ENCODE data around the gene SLC12A8. TPM values are rescaled to one million over a fixed set of nuclear protein-coding genes. Genes with fewer than 3 reads are reported as not detected.

SLC12A8 gene
- polyA plus RNA-seq, 4 donors: 0.81 to 25.4 (median 4.9) TPM

GRCh38 chr3:125129512-125129997 is 83.0 kb downstream of the SLC12A8 start:
- H3K9me3 ChIP-seq (ENCODE audit: control insufficient read depth in 2 of 2, insufficient read depth in 1 of 2, low read depth in 1 of 2, low read length in 1 of 2): no peaks in the 10 kb centered on the region
- H3K27me3 ChIP-seq (ENCODE audit: control insufficient read depth in 3 of 3, insufficient read depth in 3 of 3, low read length in 3 of 3): no peaks in the 10 kb centered on the region
- no peak for FAIRE-seq
- peak overlapping the region in 2 of 3 donors; percentile 62 to 72 for H3K27ac ChIP-seq (ENCODE audit: low read depth in 1 of 3, low read length in 2 of 3)
- peaks cover 0 to 28% (median 3%) of the 10 kb centered on the region in 3 donors for H3K36me3 ChIP-seq (ENCODE audit: control insufficient read depth in 3 of 3, insufficient read depth in 2 of 3, low read depth in 1 of 3, low read length in 3 of 3)
- 57 to 73% (median 66%) methylated on average over 10 of the region's 10 CpGs for WGBS, 3 donors
- no peak overlapping the region for H3K4me3 ChIP-seq (ENCODE audit: low read depth in 1 of 3, low read length in 3 of 3)
- DNase-seq: peak in 1 of 2 donors; percentile 51
- H3K4me1 ChIP-seq (ENCODE audit: control insufficient read depth in 3 of 3, insufficient read depth in 2 of 3, low read depth in 1 of 3, low read length in 2 of 3): peaks cover 0 to 14% (median 4%) of the 10 kb centered on the region in 3 donors

GRCh38 chr3:125128861-125129501 is 83.6 kb downstream of the SLC12A8 start:
- whole genome bisulfite sequencing, 3 donors: 48 to 75% (median 66%) methylated on average over 3 of the region's 3 CpGs
- Histone ChIP-seq H3K4me3 (ENCODE audit: low read depth in 1 of 3, low read length in 3 of 3) (no peak overlapping the region), H3K4me1 (ENCODE audit: control insufficient read depth in 3 of 3, insufficient read depth in 2 of 3, low read depth in 1 of 3, low read length in 2 of 3) (peaks cover 0 to 14% (median 4%) of the 10 kb centered on the region in 3 donors), H3K9me3 (ENCODE audit: control insufficient read depth in 2 of 2, insufficient read depth in 1 of 2, low read depth in 1 of 2, low read length in 1 of 2) (no peaks in the 10 kb centered on the region), H3K27ac (ENCODE audit: low read depth in 1 of 3, low read length in 2 of 3) (peak overlapping the region; percentile 13 to 72 (median 62)), H3K27me3 (ENCODE audit: control insufficient read depth in 3 of 3, insufficient read depth in 3 of 3, low read length in 3 of 3) (no peaks in the 10 kb centered on the region), H3K36me3 (ENCODE audit: control insufficient read depth in 3 of 3, insufficient read depth in 2 of 3, low read depth in 1 of 3, low read length in 3 of 3) (peaks cover 0 to 28% (median 3%) of the 10 kb centered on the region in 3 donors)
- DNase-seq (peak in 1 of 2 donors; percentile 24), FAIRE-seq (no peak)

- DNase-seq (no peak), FAIRE-seq (no peak)
- peaks cover 0 to 14% (median 4%) of the 10 kb centered on the region in 3 donors for H3K4me1 ChIP-seq (ENCODE audit: control insufficient read depth in 3 of 3, insufficient read depth in 2 of 3, low read depth in 1 of 3, low read length in 2 of 3)
- H3K27me3 ChIP-seq (ENCODE audit: control insufficient read depth in 3 of 3, insufficient read depth in 3 of 3, low read length in 3 of 3): no peaks in the 10 kb centered on the region
- no peak overlapping the region for H3K27ac ChIP-seq (ENCODE audit: low read depth in 1 of 3, low read length in 2 of 3)
- no peak overlapping the region for H3K4me3 ChIP-seq (ENCODE audit: low read depth in 1 of 3, low read length in 3 of 3)
- H3K36me3 ChIP-seq (ENCODE audit: control insufficient read depth in 3 of 3, insufficient read depth in 2 of 3, low read depth in 1 of 3, low read length in 3 of 3): peaks cover 0 to 21% (median 0%) of the 10 kb centered on the region in 3 donors
- 73 to 89% (median 80%) methylated on average over 2 of the region's 2 CpGs for WGBS, 3 donors
- no peaks in the 10 kb centered on the region for H3K9me3 ChIP-seq (ENCODE audit: control insufficient read depth in 2 of 2, insufficient read depth in 1 of 2, low read depth in 1 of 2, low read length in 1 of 2)
These were observed 86.2 kb downstream of the SLC12A8 start for GRCh38 chr3:125126323-125126722.

GRCh38 chr3:125125821-125126245 is 86.7 kb downstream of the SLC12A8 start:
- no peak overlapping the region for H3K27ac ChIP-seq (ENCODE audit: low read depth in 1 of 3, low read length in 2 of 3)
- no peak for DNase-seq
- FAIRE-seq: no peak

GRCh38 chr3:125123451-125124305 is 88.9 kb downstream of the SLC12A8 start:
- FAIRE-seq: no peak
- WGBS, 3 donors: 81 to 96% (median 93%) methylated on average over 10 of the region's 10 CpGs
- no peak for DNase-seq
- no peak overlapping the region for H3K4me3 ChIP-seq (ENCODE audit: low read depth in 1 of 3, low read length in 3 of 3)
- no peak overlapping the region for H3K27ac ChIP-seq (ENCODE audit: low read depth in 1 of 3, low read length in 2 of 3)
- peaks cover 0 to 17% (median 0%) of the 10 kb centered on the region in 3 donors for H3K36me3 ChIP-seq (ENCODE audit: control insufficient read depth in 3 of 3, insufficient read depth in 2 of 3, low read depth in 1 of 3, low read length in 3 of 3)
- no peaks in the 10 kb centered on the region for H3K27me3 ChIP-seq (ENCODE audit: control insufficient read depth in 3 of 3, insufficient read depth in 3 of 3, low read length in 3 of 3)
- H3K4me1 ChIP-seq (ENCODE audit: control insufficient read depth in 3 of 3, insufficient read depth in 2 of 3, low read depth in 1 of 3, low read length in 2 of 3): peaks cover 0 to 2% (median 1%) of the 10 kb centered on the region in 3 donors
- no peaks in the 10 kb centered on the region for H3K9me3 ChIP-seq (ENCODE audit: control insufficient read depth in 2 of 2, insufficient read depth in 1 of 2, low read depth in 1 of 2, low read length in 1 of 2)

More at GRCh38 chr3:125125821-125126245, 86.7 kb downstream of the SLC12A8 start:
- Histone ChIP-seq H3K4me3 (ENCODE audit: low read depth in 1 of 3, low read length in 3 of 3) (no peak overlapping the region), H3K4me1 (ENCODE audit: control insufficient read depth in 3 of 3, insufficient read depth in 2 of 3, low read depth in 1 of 3, low read length in 2 of 3) (peaks cover 0 to 14% (median 4%) of the 10 kb centered on the region in 3 donors), H3K27me3 (ENCODE audit: control insufficient read depth in 3 of 3, insufficient read depth in 3 of 3, low read length in 3 of 3) (no peaks in the 10 kb centered on the region), H3K9me3 (ENCODE audit: control insufficient read depth in 2 of 2, insufficient read depth in 1 of 2, low read depth in 1 of 2, low read length in 1 of 2) (no peaks in the 10 kb centered on the region), H3K36me3 (ENCODE audit: control insufficient read depth in 3 of 3, insufficient read depth in 2 of 3, low read depth in 1 of 3, low read length in 3 of 3) (peaks cover 0 to 22% (median 0%) of the 10 kb centered on the region in 3 donors)
- WGBS, 3 donors: 67 to 79% (median 73%) methylated on average over 6 of the region's 6 CpGs

GRCh38 chr3:125121246-125122010 is 91.1 kb downstream of the SLC12A8 start:
- FAIRE-seq: no peak
- Histone ChIP-seq H3K27ac (ENCODE audit: low read depth in 1 of 3, low read length in 2 of 3) (no peak overlapping the region), H3K4me1 (ENCODE audit: control insufficient read depth in 3 of 3, insufficient read depth in 2 of 3, low read depth in 1 of 3, low read length in 2 of 3) (peaks cover 0 to 4% (median 0%) of the 10 kb centered on the region in 3 donors), H3K4me3 (ENCODE audit: low read depth in 1 of 3, low read length in 3 of 3) (no peak overlapping the region), H3K36me3 (ENCODE audit: control insufficient read depth in 3 of 3, insufficient read depth in 2 of 3, low read depth in 1 of 3, low read length in 3 of 3) (peaks cover 0 to 21% (median 0%) of the 10 kb centered on the region in 3 donors), H3K27me3 (ENCODE audit: control insufficient read depth in 3 of 3, insufficient read depth in 3 of 3, low read length in 3 of 3) (no peaks in the 10 kb centered on the region), H3K9me3 (ENCODE audit: control insufficient read depth in 2 of 2, insufficient read depth in 1 of 2, low read depth in 1 of 2, low read length in 1 of 2) (no peaks in the 10 kb centered on the region)
- DNase-seq: no peak
- WGBS, 3 donors: 51 to 65% (median 54%) methylated on average over 8 of the region's 8 CpGs

GRCh38 chr3:125120379-125121122 is 92.0 kb downstream of the SLC12A8 start:
- H3K36me3 ChIP-seq (ENCODE audit: control insufficient read depth in 3 of 3, insufficient read depth in 2 of 3, low read depth in 1 of 3, low read length in 3 of 3): peaks cover 0 to 23% (median 0%) of the 10 kb centered on the region in 3 donors
- H3K4me3 ChIP-seq (ENCODE audit: low read depth in 1 of 3, low read length in 3 of 3): no peak overlapping the region
- no peak for DNase-seq
- 68 to 93% (median 89%) methylated on average over 18 to 20 of the region's 20 CpGs for WGBS, 3 donors
- H3K27ac ChIP-seq (ENCODE audit: low read depth in 1 of 3, low read length in 2 of 3): no peak overlapping the region
- H3K4me1 ChIP-seq (ENCODE audit: control insufficient read depth in 3 of 3, insufficient read depth in 2 of 3, low read depth in 1 of 3, low read length in 2 of 3): peaks cover 0 to 4% (median 0%) of the 10 kb centered on the region in 3 donors
- H3K27me3 ChIP-seq (ENCODE audit: control insufficient read depth in 3 of 3, insufficient read depth in 3 of 3, low read length in 3 of 3): no peaks in the 10 kb centered on the region
- no peaks in the 10 kb centered on the region for H3K9me3 ChIP-seq (ENCODE audit: control insufficient read depth in 2 of 2, insufficient read depth in 1 of 2, low read depth in 1 of 2, low read length in 1 of 2)
- FAIRE-seq: no peak
